NCI-H2171 (cell line): ENCODE measurements around the gene PIK3R4.

ENCODE experiments used
- DNase-seq: peaks from one replicate; lab custom pipeline; 2025; lab: John Stamatoyannopoulos, UW

PIK3R4 gene

GRCh38 chr3:130640027-130640426, 106.6 kb downstream of the PIK3R4 start:
- DNase-seq, result no peak

GRCh38 chr3:130636480-130637234, 110.0 kb downstream of the PIK3R4 start:
- no peak for DNase-seq

DNA sequence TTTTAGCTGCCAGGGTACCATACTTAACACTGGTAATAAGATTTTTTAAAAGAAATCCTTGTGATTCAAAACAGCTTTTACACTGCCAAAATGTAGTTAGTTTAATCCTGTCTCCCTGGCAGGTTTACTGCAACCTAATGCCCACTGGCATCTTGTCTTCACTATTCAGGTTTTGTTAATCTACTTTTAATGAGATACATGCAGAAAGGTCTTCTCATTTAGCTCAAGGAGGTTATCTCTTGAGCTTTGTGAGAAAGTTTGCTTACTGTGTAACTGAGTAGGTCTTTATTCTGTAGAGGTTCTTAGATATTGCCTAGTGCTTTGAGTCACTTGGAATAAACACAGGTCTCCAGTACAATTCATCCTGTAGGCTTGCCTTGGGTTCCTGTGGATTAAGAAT, 110.7 kb downstream of the PIK3R4 start:
- DNase-seq, result no peak

GRCh38 chr3:130635285-130635684, 111.3 kb downstream of the PIK3R4 start:
- DNase-seq, result no peak
